ENCODE data around the gene SF3A1.

Gene SF3A1

GRCh38 chr22:30327864-30328345, 28.8 kb downstream of the SF3A1 start:
- TF ChIP-seq CTCF (IDR thresholded peaks at IDR 0.05; ENCODE audit: low read length) (peak; percentile 24), EZH2 (optimal IDR thresholded peaks at IDR 0.05; ENCODE audit: low read depth, low read length) (no peak), EZH2phosphoT487 (IDR thresholded peaks at IDR 0.05; ENCODE audit: low read length) (no peak)
- no peaks in the 10 kb centered on the region for H3K9me3 ChIP-seq (replicated peaks; ENCODE audit: insufficient read depth, low read length)
- peaks cover 15% of the 10 kb centered on the region for H3F3A ChIP-seq (ENCODE audit: insufficient read depth, low read length)
- H3K27me3 ChIP-seq (replicated peaks; ENCODE audit: insufficient read depth, low read length): no peaks in the 10 kb centered on the region
- peak overlapping the region; percentile 81; the same call in 1 of the 2 replicates for H3K9ac ChIP-seq (ENCODE audit: low read length)
- peak overlapping the region; percentile 79; the same call in 1 of the 2 replicates for H3K4me3 ChIP-seq (ENCODE audit: low read length)
- H3K36me3 ChIP-seq (replicated peaks; ENCODE audit: insufficient read depth, low read length): no peaks in the 10 kb centered on the region
- peak overlapping the region; percentile 49; the same call in 1 of the 2 replicates for H3K27ac ChIP-seq (ENCODE audit: low read length)
- H3K79me2 ChIP-seq (ENCODE audit: low read length): peaks cover 21% of the 10 kb centered on the region
- peaks cover 32% of the 10 kb centered on the region for H3K4me1 ChIP-seq (ENCODE audit: low read length)
- no peaks in the 10 kb centered on the region for H3K9me2 ChIP-seq (replicated peaks; ENCODE audit: insufficient read depth, low read length)
- no peak for DNase-seq
- H3K4me2 ChIP-seq (ENCODE audit: low read depth, low read length): peak overlapping the region; percentile 88
- no peaks in the 10 kb centered on the region for H4K20me1 ChIP-seq (ENCODE audit: insufficient read depth, low read length)
- no peak overlapping the region for H2AFZ ChIP-seq (ENCODE audit: low read length)

- Histone ChIP-seq H3K36me3 (replicated peaks; ENCODE audit: insufficient read depth, low read length) (no peaks in the 10 kb centered on the region), H3K9me3 (replicated peaks; ENCODE audit: insufficient read depth, low read length) (no peaks in the 10 kb centered on the region), H3K4me2 (ENCODE audit: low read depth, low read length) (peak within 1 kb of the TSS; percentile 91), H3K9ac (ENCODE audit: low read length) (peak within 1 kb of the TSS; percentile 81), H2AFZ (ENCODE audit: low read length) (peak within 1 kb of the TSS; percentile 84), H3K27ac (ENCODE audit: low read length) (peak within 1 kb of the TSS; percentile 49; the same call in 1 of the 2 replicates), H3K4me3 (ENCODE audit: low read length) (peak within 1 kb of the TSS; percentile 93), H3K27me3 (replicated peaks; ENCODE audit: insufficient read depth, low read length) (no peaks in the 10 kb centered on the region), H3K9me2 (replicated peaks; ENCODE audit: insufficient read depth, low read length) (no peaks in the 10 kb centered on the region), H3K4me1 (ENCODE audit: low read length) (peaks cover 32% of the 10 kb centered on the region), H3K79me2 (ENCODE audit: low read length) (peaks cover 26% of the 10 kb centered on the region), H4K20me1 (ENCODE audit: insufficient read depth, low read length) (no peaks in the 10 kb centered on the region), H3F3A (ENCODE audit: insufficient read depth, low read length) (peaks cover 15% of the 10 kb centered on the region)
- DNase-seq: peak; percentile 95
- no peak for TF ChIP-seq CTCF (IDR thresholded peaks at IDR 0.05; ENCODE audit: low read length)
- no peak for TF ChIP-seq EZH2phosphoT487 (IDR thresholded peaks at IDR 0.05; ENCODE audit: low read length)
- no peak for TF ChIP-seq EZH2 (optimal IDR thresholded peaks at IDR 0.05; ENCODE audit: low read depth, low read length)
Measured at GRCh38 chr22:30326706-30327362, 29.9 kb downstream of the SF3A1 start, which contains the start of gene TBC1D10A. TBC1D10A (minus strand) TSS chr22:30326941; CDS start chr22:30326881, 60 bp downstream.

DNA sequence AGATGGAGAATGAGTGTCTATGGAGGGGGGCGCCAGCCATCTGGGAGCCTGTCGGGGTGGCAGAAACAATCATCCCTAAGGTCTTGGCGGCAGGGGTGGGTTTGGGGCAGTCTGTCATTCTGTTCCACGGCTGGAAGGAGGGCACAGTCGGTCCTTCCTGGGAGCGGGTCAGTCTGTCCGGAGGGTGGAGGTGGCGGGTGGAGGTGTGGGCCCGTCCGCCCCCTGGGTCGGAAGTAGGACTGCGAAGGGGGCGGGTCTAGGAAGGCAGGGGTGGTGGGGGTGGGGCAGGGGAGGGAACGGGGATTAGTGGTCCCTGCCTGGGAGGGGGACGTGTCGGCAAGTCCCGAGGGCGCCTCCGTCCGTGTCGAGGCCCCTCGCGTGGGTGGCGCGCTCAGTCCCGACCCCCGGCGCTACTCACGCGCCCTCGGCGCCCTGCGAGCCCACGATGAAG, 30.4 kb downstream of the SF3A1 start:
- no peak for DNase-seq
- no peaks in the 10 kb centered on the region for H3K27me3 ChIP-seq (replicated peaks; ENCODE audit: insufficient read depth, low read length)
- no peaks in the 10 kb centered on the region for H3K36me3 ChIP-seq (replicated peaks; ENCODE audit: insufficient read depth, low read length)
- H3K4me2 ChIP-seq (ENCODE audit: low read depth, low read length): peak overlapping the region; percentile 91
- H3F3A ChIP-seq (ENCODE audit: insufficient read depth, low read length): peaks cover 15% of the 10 kb centered on the region
- H3K4me3 ChIP-seq (ENCODE audit: low read length): peak overlapping the region; percentile 93
- H3K9me2 ChIP-seq (replicated peaks; ENCODE audit: insufficient read depth, low read length): no peaks in the 10 kb centered on the region
- peaks cover 32% of the 10 kb centered on the region for H3K4me1 ChIP-seq (ENCODE audit: low read length)
- H4K20me1 ChIP-seq (ENCODE audit: insufficient read depth, low read length): no peaks in the 10 kb centered on the region
- peak overlapping the region; percentile 84 for H2AFZ ChIP-seq (ENCODE audit: low read length)
- no peaks in the 10 kb centered on the region for H3K9me3 ChIP-seq (replicated peaks; ENCODE audit: insufficient read depth, low read length)
- TF ChIP-seq CTCF (IDR thresholded peaks at IDR 0.05; ENCODE audit: low read length) (no peak), EZH2phosphoT487 (IDR thresholded peaks at IDR 0.05; ENCODE audit: low read length) (no peak), EZH2 (optimal IDR thresholded peaks at IDR 0.05; ENCODE audit: low read depth, low read length) (no peak)
- H3K9ac ChIP-seq (ENCODE audit: low read length): peak overlapping the region; percentile 70; the same call in 1 of the 2 replicates
- peaks cover 30% of the 10 kb centered on the region for H3K79me2 ChIP-seq (ENCODE audit: low read length)
- H3K27ac ChIP-seq (ENCODE audit: low read length): no peak overlapping the region
